GM12878 (cell line): ENCODE data around the gene PTPN12. TPM values are rescaled to one million over a fixed set of nuclear protein-coding genes. Genes with fewer than 3 reads are reported as not detected.

ENCODE experiments used
- ATAC-seq: fragments of 200-7000 bp; cut with Tn5 transposase; 3 replicates; pipeline ENCODE4 v1.9.1; 2020; ENCODE audit warnings: mild to moderate bottlenecking, moderate library complexity
- BruUV-seq: library from RNA; stranded (reverse); fragments of 400-500 nt; replicated peaks from 2 replicates; lab custom pipeline; 2021; lab: Mats Ljungman, UMichigan
- CTCF ChIA-PET: fragments of 300-600 bp; sonication (Branson Sonifier 250); formaldehyde crosslinking; extraction: SDS; loops from one replicate; lab custom pipeline; 2021; ENCODE audit warnings: inconsistent platforms; lab: Yijun Ruan, JAX
- POLR2A ChIA-PET: fragments of 350-600 bp; formaldehyde crosslinking; extraction: SDS; loops from one replicate; lab custom pipeline; 2021; ENCODE audit warnings: inconsistent platforms; lab: Charles Lee
- RAD21 ChIA-PET: fragments of 300-600 bp; sonication (Branson Sonifier 250); formaldehyde crosslinking; loops from one replicate; lab custom pipeline; 2023; ENCODE audit warnings: antibody characterized with exemption; ENCODE audit not compliant: unreplicated experiment; lab: Charles Lee
- SMC1A ChIA-PET: fragments of 300-600 bp; sonication (Branson Sonifier 250); formaldehyde crosslinking; loops from one replicate; lab custom pipeline; 2023; ENCODE audit not compliant: unreplicated experiment, uncharacterized antibody; lab: Charles Lee
- DNase-seq: peaks from one replicate; pipeline ENCODE4 v3.0.0-alpha.2; 2011; ENCODE audit warnings: low read depth, low spot score
- FAIRE-seq: peaks from 3 replicates; lab custom pipeline; 2011; peaks lifted over from hg19 to GRCh38; lab: Jason Lieb, UNC
- H2AFZ ChIP-seq: 2 replicates; pipeline ENCODE4 v1.6.0; 2011; ENCODE audit warnings: low read depth, low read length, control low read depth; ENCODE audit not compliant: control insufficient read depth
- H3K27ac ChIP-seq: 2 replicates; pipeline ENCODE4 v1.5.1; 2011; ENCODE audit warnings: control low read depth; ENCODE audit not compliant: control insufficient read depth, insufficient read depth
- H3K27me3 ChIP-seq, 2 experiments: replicated peaks in 1 of 2; 2 replicates each; pipeline versions ENCODE4 v1.6.0 to v1.6.1; 2011; ENCODE audit warnings: low read length in 1 of 2; ENCODE audit not compliant: control insufficient read depth in 2 of 2, insufficient read depth in 2 of 2
- H3K36me3 ChIP-seq, 2 experiments: 2 replicates each; pipeline ENCODE4 v1.5.1; 2011; ENCODE audit warnings: low read length in 1 of 2; ENCODE audit not compliant: control insufficient read depth in 2 of 2, insufficient read depth in 2 of 2
- H3K4me1 ChIP-seq: 2 replicates; pipeline ENCODE4 v1.6.1; 2011; ENCODE audit warnings: mild to moderate bottlenecking, low read length, moderate library complexity, mixed read lengths; ENCODE audit not compliant: control insufficient read depth, insufficient read depth
- H3K4me2 ChIP-seq: 2 replicates; pipeline ENCODE4 v1.6.0; 2011; ENCODE audit warnings: control low read depth; ENCODE audit not compliant: control insufficient read depth, insufficient read depth
- H3K4me3 ChIP-seq: fragments of 200-600 bp; sonication (generic); 2 replicates; pipeline ENCODE4 v1.5.1; 2016
- H3K79me2 ChIP-seq: 2 replicates; pipeline ENCODE4 v1.6.0; 2011; ENCODE audit warnings: low read length; ENCODE audit not compliant: control insufficient read depth, insufficient read depth
- H3K9ac ChIP-seq: 2 replicates; pipeline ENCODE4 v1.8.0; 2011; ENCODE audit warnings: low read length, control low read depth, mixed read lengths; ENCODE audit not compliant: control insufficient read depth, insufficient read depth
- H3K9me3 ChIP-seq: replicated peaks from 3 replicates; pipeline ENCODE4 v1.5.1; 2011; ENCODE audit warnings: mild to moderate bottlenecking, low read length; ENCODE audit not compliant: control insufficient read depth, insufficient read depth
- H4K20me1 ChIP-seq: 2 replicates; pipeline ENCODE4 v1.6.0; 2011; ENCODE audit not compliant: control insufficient read depth, insufficient read depth
- BMI1 ChIP-seq: fragments of 450-650 bp; IDR thresholded peaks from 2 replicates; pipeline ENCODE4 v1.6.1; 2016; ENCODE audit warnings: mild to moderate bottlenecking, moderate library complexity, borderline replicate concordance
- CBFB ChIP-seq: IDR thresholded peaks from 2 replicates; pipeline ENCODE4 v1.6.1; 2016; ENCODE audit warnings: antibody characterized with exemption, low read depth
- EGR1 ChIP-seq, 2 experiments: IDR thresholded peaks; 1 replicate in 1 of 2; 2 replicates in 1 of 2; pipeline ENCODE4 v1.6.1; 2011 to 2012; ENCODE audit warnings: low read depth in 2 of 2, low read length in 2 of 2, borderline replicate concordance in 1 of 2, mild to moderate bottlenecking in 1 of 2, moderate library complexity in 1 of 2
- ESRRA ChIP-seq: IDR thresholded peaks from 2 replicates; pipeline ENCODE4 v1.6.1; 2012; ENCODE audit warnings: mild to moderate bottlenecking, low read length, improper control_type of control experiment
- MEF2A ChIP-seq: IDR thresholded peaks from 2 replicates; pipeline ENCODE4 v1.6.1; 2011; ENCODE audit warnings: low read depth, mild to moderate bottlenecking, low read length, moderate library complexity; ENCODE audit not compliant: insufficient read depth
- MEF2B ChIP-seq: fragments of 450-650 bp; IDR thresholded peaks from 2 replicates; pipeline ENCODE4 v1.6.1; 2018; ENCODE audit warnings: mild to moderate bottlenecking, moderate library complexity; ENCODE audit not compliant: partially characterized antibody, poor library complexity, severe bottlenecking
- POU2F2 ChIP-seq: IDR thresholded peaks from 3 replicates; pipeline ENCODE4 v1.6.1; 2011; ENCODE audit warnings: low read depth, mild to moderate bottlenecking, low read length, borderline replicate concordance
- SIN3A ChIP-seq: IDR thresholded peaks from 2 replicates; pipeline ENCODE4 v1.6.1; 2012; ENCODE audit warnings: low read depth, low read length, improper control_type of control experiment
- ZNF217 ChIP-seq: fragments of 450-650 bp; IDR thresholded peaks from 2 replicates; pipeline ENCODE4 v1.6.1; 2017; ENCODE audit warnings: antibody characterized with exemption, mild to moderate bottlenecking
- ZNF24 ChIP-seq: fragments of 450-650 bp; IDR thresholded peaks from 2 replicates; pipeline ENCODE4 v1.6.1; 2017; ENCODE audit warnings: antibody characterized with exemption, mild to moderate bottlenecking
- WGBS: methylation state at CpG from one replicate; pipeline ENCODE4 v1.1.6; 2016; ENCODE audit warnings: low lambda C conversion rate; ENCODE audit not compliant: insufficient replicate concordance, insufficient coverage; ENCODE audit errors: missing lambda C conversion rate; 5-methylcytosine and 5-hydroxymethylcytosine counted together
- in situ Hi-C: fragments of 300-500 bp; cut with MboI; formaldehyde crosslinking; loops from 9 replicates; pipeline ENCODE4 v1.14.3; 2018; ENCODE audit warnings: mixed read lengths
- intact Hi-C: fragments of 100-400 bp; cut with micrococcal nuclease; formaldehyde crosslinking; loops from one replicate; pipeline ENCODE4 v1.14.2; 2022; ENCODE audit not compliant: unreplicated experiment
- polyA plus RNA-seq, 11 experiments: library from polyadenylated mRNA; depleted of rRNA in 4 of 11; unstranded in 6 of 11; stranded (reverse) in 5 of 11; fragments of >200 nt; fragmentation: Nextera tagmentation in 4 of 11; fragmentation: Illumina TruSeq in 1 of 11; extraction: Ambion mirVana in 4 of 11; extraction: Trizol in 1 of 11; gene quantifications; 1 replicate in 1 of 11; 2 replicates in 10 of 11; pipeline versions ENCODE4 v1.2.1 to v1.2.3, GENCODE V29; 2011 to 2016; ENCODE audit warnings: inconsistent platforms in 2 of 11, missing spikeins in 2 of 11, low read depth in 1 of 11
- total RNA-seq, 4 experiments: library from RNA; depleted of rRNA in 3 of 4; stranded (reverse); fragments of >200 nt in 3 of 4; fragmentation: Illumina TruSeq in 1 of 4; extraction: Trizol in 1 of 4; gene quantifications; 2 replicates each; pipeline versions ENCODE4 v1.2.1 to v1.2.3, GENCODE V29; 2013 to 2021
- TF ChIP-seq, protein P1 (sequence below): fragments of 450-650 bp; IDR thresholded peaks from 2 replicates; pipeline ENCODE4 v1.6.1; 2018; ENCODE audit warnings: mild to moderate bottlenecking, low read depth, moderate library complexity; ENCODE audit not compliant: partially characterized antibody

PTPN12 gene
- total and polyA plus RNA-seq, 10 of the 15 experiments (the other 5 are each of a cell fraction or from before 2014, with no cell fraction given) = 6.6 to 52.9 (median 17.4) TPM

DNA sequence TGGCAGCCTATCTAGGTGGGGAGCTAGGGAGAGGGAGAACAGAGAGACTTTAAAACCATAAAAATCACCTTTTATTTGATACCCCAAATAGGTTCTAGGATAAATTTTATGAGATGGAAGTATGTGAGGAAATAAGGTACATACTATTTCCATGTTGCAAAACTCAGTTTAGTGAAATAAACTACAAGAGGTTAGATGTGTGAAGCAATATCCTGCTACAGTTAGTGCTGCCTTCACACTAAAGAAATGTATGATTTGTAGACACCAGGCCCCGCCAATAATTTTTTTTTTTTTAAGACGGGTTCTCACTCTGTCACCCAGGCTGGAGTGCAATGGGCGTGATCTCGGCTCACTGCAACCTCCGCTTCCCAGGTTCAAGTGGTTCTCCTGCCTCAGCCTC, 124.7 kb downstream of the PTPN12 start:
- in situ Hi-C loops = loop anchor here (10.0 kb wide), 1 partner anchor 373 kb away; no protein-coding TSS in a partner anchor
- POLR2A ChIA-PET = no interaction called here
- TF ChIP-seq SIN3A (no peak), BMI1 (no peak), MEF2A (no peak), CBFB (no peak), ZNF24 (no peak), EGR1 (IDR thresholded peaks at IDR 0.05; ENCODE audit: borderline replicate concordance in 1 of 2, low read depth in 2 of 2, low read length in 2 of 2) (no peak), MEF2B (no peak), ESRRA (no peak), POU2F2 (no peak), ZNF217 (no peak)
- TF ChIP-seq, protein P1, sequence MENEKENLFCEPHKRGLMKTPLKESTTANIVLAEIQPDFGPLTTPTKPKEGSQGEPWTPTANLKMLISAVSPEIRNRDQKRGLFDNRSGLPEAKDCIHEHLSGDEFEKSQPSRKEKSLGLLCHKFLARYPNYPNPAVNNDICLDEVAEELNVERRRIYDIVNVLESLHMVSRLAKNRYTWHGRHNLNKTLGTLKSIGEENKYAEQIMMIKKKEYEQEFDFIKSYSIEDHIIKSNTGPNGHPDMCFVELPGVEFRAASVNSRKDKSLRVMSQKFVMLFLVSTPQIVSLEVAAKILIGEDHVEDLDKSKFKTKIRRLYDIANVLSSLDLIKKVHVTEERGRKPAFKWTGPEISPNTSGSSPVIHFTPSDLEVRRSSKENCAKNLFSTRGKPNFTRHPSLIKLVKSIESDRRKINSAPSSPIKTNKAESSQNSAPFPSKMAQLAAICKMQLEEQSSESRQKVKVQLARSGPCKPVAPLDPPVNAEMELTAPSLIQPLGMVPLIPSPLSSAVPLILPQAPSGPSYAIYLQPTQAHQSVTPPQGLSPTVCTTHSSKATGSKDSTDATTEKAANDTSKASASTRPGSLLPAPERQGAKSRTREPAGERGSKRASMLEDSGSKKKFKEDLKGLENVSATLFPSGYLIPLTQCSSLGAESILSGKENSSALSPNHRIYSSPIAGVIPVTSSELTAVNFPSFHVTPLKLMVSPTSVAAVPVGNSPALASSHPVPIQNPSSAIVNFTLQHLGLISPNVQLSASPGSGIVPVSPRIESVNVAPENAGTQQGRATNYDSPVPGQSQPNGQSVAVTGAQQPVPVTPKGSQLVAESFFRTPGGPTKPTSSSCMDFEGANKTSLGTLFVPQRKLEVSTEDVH = no peak
- TF ChIP-seq, all 136 proteins: peak for 0

More for the DNA sequence above, 124.7 kb downstream of the PTPN12 start:
- no TSS peak for BruUV-seq
- ChIA-PET RAD21 (interaction anchor here (1.5 kb wide), 1 partner anchor 378 kb away, joined by 3 read pairs; no protein-coding TSS in a partner anchor), CTCF (interaction anchor here (0.9 to 1.7 kb wide), 2 partner anchors 10 to 98 kb away, joined by 3 to 7 read pairs; no protein-coding TSS in a partner anchor), SMC1A (interaction anchor here (1.0 to 2.1 kb wide), 2 partner anchors 13 to 98 kb away, joined by 3 to 9 read pairs; no protein-coding TSS in a partner anchor)
- intact Hi-C loops = no loop called here
- no peak overlapping the region for H3K4me3 ChIP-seq
- H3K27ac ChIP-seq = no peak overlapping the region
- H3K4me2 ChIP-seq = no peak overlapping the region
- H3K9ac ChIP-seq = no peak overlapping the region
- no peak for ATAC-seq
- no peaks in the 10 kb centered on the region for H3K9me3 ChIP-seq
- DNase-seq = no peak
- H3K79me2 ChIP-seq = no peaks in the 10 kb centered on the region
- WGBS = 88% methylated on average over 5 of the region's 5 CpGs
- H3K4me1 ChIP-seq = no peaks in the 10 kb centered on the region
- no peaks in the 10 kb centered on the region for H4K20me1 ChIP-seq
- H3K36me3 ChIP-seq = no peaks in the 10 kb centered on the region; a peak in 1 of 4 replicates
- no peaks in the 10 kb centered on the region for H3K27me3 ChIP-seq
- no peak overlapping the region for H2AFZ ChIP-seq
- no peak for FAIRE-seq
